Vagina (tissue), 2 donors: ENCODE measurements around the gene MAPK11. TPM values are rescaled to one million over a fixed set of nuclear protein-coding genes. Genes with fewer than 3 reads are reported as not detected.

ENCODE experiments used
- DNase-seq, 2 donors: peaks; one replicate each; pipeline ENCODE4 v3.0.0-alpha.2; 2017; ENCODE audit errors: extremely low spot score in 2 of 2
- H3K27ac ChIP-seq: fragments of 200-600 bp; sonication (generic); one replicate; pipeline ENCODE4 v1.5.1; 2019
- H3K27me3 ChIP-seq: fragments of 200-600 bp; sonication (generic); one replicate; pipeline ENCODE4 v1.5.1; 2019
- H3K36me3 ChIP-seq, 2 donors: fragments of 200-600 bp; sonication (generic); one replicate each; pipeline ENCODE4 v1.5.1; 2017 to 2019
- H3K4me1 ChIP-seq: fragments of 200-600 bp; sonication (generic); one replicate; pipeline ENCODE4 v1.5.1; 2019
- H3K4me3 ChIP-seq, 2 donors: fragments of 200-600 bp; sonication (generic); 1 replicate in 1 of 2; 2 replicates in 1 of 2; pipeline ENCODE4 v1.5.1; 2016 to 2019
- H3K9me3 ChIP-seq: fragments of 200-600 bp; sonication (generic); one replicate; pipeline ENCODE4 v1.5.1; 2019
- POLR2A ChIP-seq, 2 donors: fragments of 450-650 bp; IDR thresholded peaks; one replicate each; pipeline ENCODE4 v1.6.1; 2017; ENCODE audit warnings: antibody characterized with exemption in 2 of 2, mild to moderate bottlenecking in 2 of 2, moderate library complexity in 2 of 2
- POLR2AphosphoS5 ChIP-seq, 2 donors: sonication (generic); formaldehyde crosslinking; IDR thresholded peaks; one replicate each; pipeline ENCODE4 v1.9.0; 2017; ENCODE audit warnings: antibody characterized with exemption in 2 of 2, mild to moderate bottlenecking in 2 of 2, low read depth in 1 of 2; ENCODE audit not compliant: insufficient read depth in 1 of 2
- intact Hi-C: fragments of 100-400 bp; cut with DNase I; formaldehyde crosslinking; loops from one replicate; pipeline ENCODE4 v1.15.1; 2023
- total RNA-seq: library from RNA; depleted of rRNA; stranded (reverse); fragments of >200 nt; gene quantifications from one replicate; pipeline ENCODE4 v1.2.3, GENCODE V29; 2016
- TF ChIP-seq, protein P1 (sequence below), 3 experiments: fragments of 450-650 bp in 2 of 3; fragments of 200-600 bp in 1 of 3; sonication (generic) in 1 of 3; IDR thresholded peaks; one replicate each; pipeline ENCODE4 v1.5.1; 2017 to 2019; ENCODE audit warnings: antibody characterized with exemption in 3 of 3, mild to moderate bottlenecking in 2 of 3, moderate library complexity in 2 of 3

The MAPK11 gene
- total RNA-seq, 1 donor from 2014 or later, result 7.4 TPM

DNA sequence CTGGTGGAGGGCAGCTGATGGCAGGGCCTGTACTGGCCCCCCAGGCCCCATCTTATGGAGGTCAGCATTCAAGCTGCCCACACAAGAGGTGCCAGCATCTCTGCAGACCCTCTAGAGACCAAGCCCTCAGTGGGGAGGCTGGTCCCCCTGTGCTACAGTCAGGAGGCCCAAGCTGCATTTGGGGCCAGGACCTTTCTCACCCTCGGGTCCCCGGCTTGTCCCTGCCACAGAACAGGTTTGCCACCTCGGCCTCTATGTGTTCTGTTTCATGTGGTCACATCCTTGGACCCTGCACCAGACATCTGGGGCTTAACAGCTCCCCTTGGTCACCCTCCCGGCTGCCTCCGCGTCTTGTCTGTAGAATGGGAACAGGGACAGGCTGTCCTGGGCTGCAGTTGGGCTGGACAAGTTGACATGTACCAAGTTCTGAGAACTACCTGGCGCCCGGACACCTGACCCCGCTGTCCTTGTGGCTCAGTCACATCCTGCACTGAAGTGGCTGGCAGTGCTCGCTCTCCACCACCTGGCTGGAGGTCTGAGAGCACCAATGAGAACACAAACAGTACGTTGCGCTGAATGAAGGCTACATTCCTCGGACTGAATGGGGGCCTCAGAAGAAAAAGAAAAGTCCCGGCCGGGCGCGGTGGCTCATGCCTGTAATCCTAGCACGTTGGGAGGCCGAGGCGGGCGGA lies 40.0 kb upstream of the MAPK11 start:
- peaks cover 26% of the 10 kb centered on the region for H3K4me1 ChIP-seq
- intact Hi-C loops, result no loop called here

DNA sequence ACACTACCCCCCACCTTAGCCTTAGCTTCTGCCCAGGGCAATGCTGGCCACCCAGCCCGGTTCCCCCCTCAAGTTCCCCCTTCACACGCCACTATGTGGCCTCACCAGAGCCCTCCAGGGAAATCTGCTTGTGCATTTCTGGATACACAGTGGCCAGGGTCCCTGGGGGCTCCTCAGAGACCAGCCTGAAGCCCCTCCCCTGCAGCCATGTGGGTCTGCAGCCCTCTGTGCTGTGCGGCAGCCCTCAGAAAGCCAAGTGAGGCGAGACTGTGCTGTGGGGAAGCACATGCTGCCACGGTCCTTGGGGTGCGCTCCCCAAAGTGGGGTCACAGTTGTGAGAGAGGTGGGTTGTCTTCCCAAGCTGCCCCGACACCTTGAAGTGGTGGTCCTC lies 39.4 kb upstream of the MAPK11 start:
- Histone ChIP-seq H3K9me3 (no peaks in the 10 kb centered on the region), H3K27ac (peak overlapping the region; percentile 88), H3K4me1 (peaks cover 32% of the 10 kb centered on the region), H3K4me3 (no peak overlapping the region), H3K27me3 (no peaks in the 10 kb centered on the region), H3K36me3 (no peaks in the 10 kb centered on the region)
- TF ChIP-seq, protein P1, sequence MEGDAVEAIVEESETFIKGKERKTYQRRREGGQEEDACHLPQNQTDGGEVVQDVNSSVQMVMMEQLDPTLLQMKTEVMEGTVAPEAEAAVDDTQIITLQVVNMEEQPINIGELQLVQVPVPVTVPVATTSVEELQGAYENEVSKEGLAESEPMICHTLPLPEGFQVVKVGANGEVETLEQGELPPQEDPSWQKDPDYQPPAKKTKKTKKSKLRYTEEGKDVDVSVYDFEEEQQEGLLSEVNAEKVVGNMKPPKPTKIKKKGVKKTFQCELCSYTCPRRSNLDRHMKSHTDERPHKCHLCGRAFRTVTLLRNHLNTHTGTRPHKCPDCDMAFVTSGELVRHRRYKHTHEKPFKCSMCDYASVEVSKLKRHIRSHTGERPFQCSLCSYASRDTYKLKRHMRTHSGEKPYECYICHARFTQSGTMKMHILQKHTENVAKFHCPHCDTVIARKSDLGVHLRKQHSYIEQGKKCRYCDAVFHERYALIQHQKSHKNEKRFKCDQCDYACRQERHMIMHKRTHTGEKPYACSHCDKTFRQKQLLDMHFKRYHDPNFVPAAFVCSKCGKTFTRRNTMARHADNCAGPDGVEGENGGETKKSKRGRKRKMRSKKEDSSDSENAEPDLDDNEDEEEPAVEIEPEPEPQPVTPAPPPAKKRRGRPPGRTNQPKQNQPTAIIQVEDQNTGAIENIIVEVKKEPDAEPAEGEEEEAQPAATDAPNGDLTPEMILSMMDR (IDR thresholded peaks at IDR 0.05), result no peak
- DNase-seq, result no peak
- intact Hi-C loops, result no loop called here

More for the DNA sequence above, 40.0 kb upstream of the MAPK11 start:
- Histone ChIP-seq H3K27me3 (no peaks in the 10 kb centered on the region), H3K9me3 (no peaks in the 10 kb centered on the region), H3K36me3 (no peaks in the 10 kb centered on the region), H3K4me3 (no peak overlapping the region), H3K27ac (no peak overlapping the region)
- no peak for DNase-seq
- no peak for TF ChIP-seq POLR2A (IDR thresholded peaks at IDR 0.05)
- TF ChIP-seq POLR2AphosphoS5 (IDR thresholded peaks at IDR 0.05; ENCODE audit: insufficient read depth in 1 of 2, low read depth in 1 of 2), result no peak
- TF ChIP-seq, protein P1 (IDR thresholded peaks at IDR 0.05), result no peak

DNA sequence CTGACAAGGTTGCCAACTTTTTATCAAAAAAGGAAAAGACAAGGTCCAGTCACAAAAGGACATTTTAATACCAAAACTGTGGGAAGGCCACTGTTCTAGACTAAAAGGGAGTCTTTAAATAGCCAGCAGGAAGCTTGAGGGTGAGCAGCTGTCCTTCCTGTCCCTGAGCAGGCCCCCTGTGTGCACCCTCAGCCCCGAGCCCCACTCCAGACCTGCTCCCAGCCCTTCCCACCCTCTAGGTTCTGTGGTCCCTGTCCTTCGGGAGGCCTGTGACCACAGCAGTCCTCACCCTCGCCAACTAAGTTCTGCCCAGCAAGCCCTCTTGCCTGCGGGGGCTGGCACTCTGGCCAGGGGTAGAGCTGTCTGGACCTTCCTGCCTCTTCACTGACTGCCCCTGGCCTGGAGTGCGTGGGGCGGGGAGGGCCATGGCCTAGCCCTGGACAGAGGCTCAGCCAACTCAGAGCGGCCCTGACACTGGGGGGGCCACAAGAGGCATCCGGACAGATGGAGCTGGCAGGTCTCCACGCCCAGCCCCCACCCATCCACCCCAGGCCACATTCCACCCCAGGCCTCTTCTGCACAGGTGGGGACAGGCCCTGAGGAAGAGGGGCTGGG lies 38.9 kb upstream of the MAPK11 start:
- H3K36me3 ChIP-seq, result no peaks in the 10 kb centered on the region
- peaks cover 37% of the 10 kb centered on the region for H3K4me1 ChIP-seq
- H3K4me3 ChIP-seq, result no peak overlapping the region
- H3K27me3 ChIP-seq, result no peaks in the 10 kb centered on the region
- H3K9me3 ChIP-seq, result no peaks in the 10 kb centered on the region
- H3K27ac ChIP-seq, result peak overlapping the region; percentile 88
- no peak for DNase-seq
- no peak for TF ChIP-seq POLR2A (IDR thresholded peaks at IDR 0.05)
- no peak for TF ChIP-seq POLR2AphosphoS5 (IDR thresholded peaks at IDR 0.05; ENCODE audit: insufficient read depth in 1 of 2, low read depth in 1 of 2)
- TF ChIP-seq, protein P1 (IDR thresholded peaks at IDR 0.05), result no peak
- intact Hi-C loops, result no loop called here

DNA sequence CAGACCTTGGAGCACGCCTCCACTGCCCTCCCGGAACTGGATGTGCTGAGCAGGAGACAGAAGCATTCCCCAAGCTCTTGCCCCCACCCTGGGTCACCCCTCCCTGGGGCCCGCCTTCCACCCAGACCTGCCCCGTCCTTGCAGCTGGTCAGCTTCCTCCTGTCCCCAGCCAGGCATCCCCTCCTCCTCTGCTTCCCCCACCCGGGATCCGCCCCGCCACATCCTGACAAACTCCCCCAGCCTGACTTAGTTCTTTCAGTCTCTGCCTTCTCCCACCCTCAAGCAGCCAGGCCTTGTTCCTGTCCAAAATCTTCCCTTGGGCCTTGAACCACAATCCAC lies 38.4 kb upstream of the MAPK11 start:
- TF ChIP-seq POLR2AphosphoS5 (IDR thresholded peaks at IDR 0.05; ENCODE audit: insufficient read depth in 1 of 2, low read depth in 1 of 2), result peak in 1 of 2 donors; percentile 65
- TF ChIP-seq, protein P1 (IDR thresholded peaks at IDR 0.05), result no peak
- no peaks in the 10 kb centered on the region for H3K9me3 ChIP-seq
- DNase-seq, result no peak
- H3K36me3 ChIP-seq, result no peaks in the 10 kb centered on the region
- intact Hi-C loops, result no loop called here
- peaks cover 42% of the 10 kb centered on the region for H3K4me1 ChIP-seq
- no peaks in the 10 kb centered on the region for H3K27me3 ChIP-seq
- peak overlapping the region; percentile 88 for H3K27ac ChIP-seq
- peak overlapping the region; percentile 3 to 24 for H3K4me3 ChIP-seq

DNA sequence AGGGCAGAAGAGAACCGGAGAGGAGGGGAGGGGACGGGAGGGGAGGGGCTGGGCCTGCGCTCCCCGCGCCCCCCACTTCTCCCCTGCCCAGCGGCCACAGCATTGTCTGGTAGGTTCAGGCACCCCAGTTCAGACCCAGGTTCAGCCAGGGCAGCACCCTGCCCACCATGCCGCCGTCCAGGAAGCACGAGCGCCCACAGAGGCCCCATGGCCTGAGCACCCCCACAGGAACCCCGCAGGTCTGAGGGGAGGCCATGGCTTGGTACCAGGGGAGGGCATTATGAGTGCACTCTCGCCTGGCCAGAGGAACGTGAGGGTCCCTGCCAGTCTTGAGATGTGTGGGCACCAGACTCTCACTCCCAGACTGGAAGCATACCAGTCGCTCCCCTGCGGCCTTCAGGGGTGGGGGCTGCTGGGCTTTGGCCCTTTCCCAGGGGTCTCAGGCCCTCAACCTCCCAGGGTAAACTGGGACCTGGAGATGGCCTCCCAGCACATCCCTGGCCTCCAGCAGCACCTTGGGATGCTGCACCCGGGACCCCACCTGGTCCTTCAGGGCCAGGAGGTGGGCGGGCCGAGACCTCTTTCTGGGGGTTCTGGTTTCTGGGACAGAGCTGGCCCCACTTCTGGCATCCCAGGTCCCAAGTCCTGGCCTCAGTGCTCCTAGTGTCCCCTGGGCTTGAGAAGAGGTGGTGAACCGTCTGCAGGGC lies 37.9 kb upstream of the MAPK11 start:
- no peak for DNase-seq
- peaks cover 47% of the 10 kb centered on the region for H3K4me1 ChIP-seq
- TF ChIP-seq POLR2AphosphoS5 (IDR thresholded peaks at IDR 0.05; ENCODE audit: insufficient read depth in 1 of 2, low read depth in 1 of 2) (no peak), POLR2A (IDR thresholded peaks at IDR 0.05) (no peak)
- TF ChIP-seq, protein P1 (IDR thresholded peaks at IDR 0.05), result no peak
- intact Hi-C loops, result no loop called here
- no peaks in the 10 kb centered on the region for H3K27me3 ChIP-seq
- no peaks in the 10 kb centered on the region for H3K36me3 ChIP-seq
- no peaks in the 10 kb centered on the region for H3K9me3 ChIP-seq
- peak overlapping the region; percentile 88 for H3K27ac ChIP-seq
- H3K4me3 ChIP-seq, result peak overlapping the region; percentile 3 to 24
